ENCODE measurements around the gene CD19.

DNA sequence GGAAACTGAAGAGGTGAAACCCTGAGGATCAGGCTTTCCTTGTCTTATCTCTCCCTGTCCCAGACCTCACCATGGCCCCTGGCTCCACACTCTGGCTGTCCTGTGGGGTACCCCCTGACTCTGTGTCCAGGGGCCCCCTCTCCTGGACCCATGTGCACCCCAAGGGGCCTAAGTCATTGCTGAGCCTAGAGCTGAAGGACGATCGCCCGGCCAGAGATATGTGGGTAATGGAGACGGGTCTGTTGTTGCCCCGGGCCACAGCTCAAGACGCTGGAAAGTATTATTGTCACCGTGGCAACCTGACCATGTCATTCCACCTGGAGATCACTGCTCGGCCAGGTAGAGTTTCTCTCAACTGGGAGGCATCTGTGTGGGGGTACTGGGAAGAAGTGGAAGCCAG, 1.4 kb downstream of the CD19 start:
- TF ChIP-seq, protein P1, sequence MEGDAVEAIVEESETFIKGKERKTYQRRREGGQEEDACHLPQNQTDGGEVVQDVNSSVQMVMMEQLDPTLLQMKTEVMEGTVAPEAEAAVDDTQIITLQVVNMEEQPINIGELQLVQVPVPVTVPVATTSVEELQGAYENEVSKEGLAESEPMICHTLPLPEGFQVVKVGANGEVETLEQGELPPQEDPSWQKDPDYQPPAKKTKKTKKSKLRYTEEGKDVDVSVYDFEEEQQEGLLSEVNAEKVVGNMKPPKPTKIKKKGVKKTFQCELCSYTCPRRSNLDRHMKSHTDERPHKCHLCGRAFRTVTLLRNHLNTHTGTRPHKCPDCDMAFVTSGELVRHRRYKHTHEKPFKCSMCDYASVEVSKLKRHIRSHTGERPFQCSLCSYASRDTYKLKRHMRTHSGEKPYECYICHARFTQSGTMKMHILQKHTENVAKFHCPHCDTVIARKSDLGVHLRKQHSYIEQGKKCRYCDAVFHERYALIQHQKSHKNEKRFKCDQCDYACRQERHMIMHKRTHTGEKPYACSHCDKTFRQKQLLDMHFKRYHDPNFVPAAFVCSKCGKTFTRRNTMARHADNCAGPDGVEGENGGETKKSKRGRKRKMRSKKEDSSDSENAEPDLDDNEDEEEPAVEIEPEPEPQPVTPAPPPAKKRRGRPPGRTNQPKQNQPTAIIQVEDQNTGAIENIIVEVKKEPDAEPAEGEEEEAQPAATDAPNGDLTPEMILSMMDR (IDR thresholded peaks at IDR 0.05), result no peak
- no peak for TF ChIP-seq POLR2A (IDR thresholded peaks at IDR 0.05)
